ENCODE data around the gene BRICD5.

The BRICD5 gene

GRCh38 chr16:2199095-2199494 is 11.6 kb downstream of the BRICD5 start:
- DNase-seq (no peak), ATAC-seq (no peak)

GRCh38 chr16:2198283-2198682 is 12.4 kb downstream of the BRICD5 start:
- ATAC-seq (no peak), DNase-seq (no peak)

GRCh38 chr16:2197765-2198164 is 12.9 kb downstream of the BRICD5 start:
- DNase-seq (no peak), ATAC-seq (no peak)

- ATAC-seq: no peak
- DNase-seq: no peak
These were observed 13.6 kb downstream of the BRICD5 start for GRCh38 chr16:2196981-2197511.

- ATAC-seq (peak; percentile 13), DNase-seq (no peak)
These were observed 14.3 kb downstream of the BRICD5 start, which contains the start of gene CASKIN1 for GRCh38 chr16:2196162-2196980. Gene CASKIN1 (minus strand): TSS chr16:2196605. CDS start chr16:2196432, 173 bp downstream.

GRCh38 chr16:2195322-2196161 is 15.1 kb downstream of the BRICD5 start:
- DNase-seq: no peak
- ATAC-seq: no peak

- ATAC-seq (peak; percentile 73), DNase-seq (peak; percentile 48)
These were observed 15.8 kb downstream of the BRICD5 start for GRCh38 chr16:2194852-2195321.

GRCh38 chr16:2194166-2194834 is 16.4 kb downstream of the BRICD5 start:
- DNase-seq: no peak
- ATAC-seq: no peak

- DNase-seq (no peak), ATAC-seq (no peak)
These were observed 19.3 kb downstream of the BRICD5 start for GRCh38 chr16:2191446-2191706.

- DNase-seq: no peak
- ATAC-seq: no peak
These were observed 19.8 kb downstream of the BRICD5 start for GRCh38 chr16:2190659-2191445.

GRCh38 chr16:2190002-2190658 is 20.5 kb downstream of the BRICD5 start:
- no peak for ATAC-seq
- DNase-seq: no peak

- DNase-seq (no peak), ATAC-seq (no peak)
These were observed 21.3 kb downstream of the BRICD5 start for GRCh38 chr16:2189252-2189893.

GRCh38 chr16:2188395-2188794 is 22.3 kb downstream of the BRICD5 start:
- DNase-seq: no peak
- no peak for ATAC-seq

- no peak for ATAC-seq
- no peak for DNase-seq
These were observed 23.5 kb downstream of the BRICD5 start for GRCh38 chr16:2187212-2187611.

GRCh38 chr16:2186505-2186904 is 24.2 kb downstream of the BRICD5 start:
- ATAC-seq: no peak
- no peak for DNase-seq

- DNase-seq (no peak), ATAC-seq (no peak)
These were observed 24.6 kb downstream of the BRICD5 start for GRCh38 chr16:2186064-2186463.

GRCh38 chr16:2184962-2185361 is 25.7 kb downstream of the BRICD5 start:
- DNase-seq: no peak
- no peak for ATAC-seq

- DNase-seq (no peak), ATAC-seq (no peak)
These were observed 26.3 kb downstream of the BRICD5 start for GRCh38 chr16:2184346-2184745.

- no peak for ATAC-seq
- DNase-seq: no peak
These were observed 27.0 kb downstream of the BRICD5 start for GRCh38 chr16:2183671-2184070.

- ATAC-seq: no peak
These were observed 28.7 kb downstream of the BRICD5 start for GRCh38 chr16:2181952-2182351.

More at GRCh38 chr16:2181952-2182351, 28.7 kb downstream of the BRICD5 start:
- DNase-seq: no peak

Data from stimulated activated naive CD8-positive, alpha-beta T cell treated with anti-CD3 and anti-CD28 coated beads, Interleukin-15, Interleukin-2, amounts not matched to agents 100 U/mL and 50 U/mL, for 24 hours (primary cell).